Gastroesophageal sphincter (tissue), 3 donors: ENCODE measurements around the gene MED27.

ENCODE experiments used
- EP300 ChIP-seq: sonication (generic); formaldehyde crosslinking; IDR thresholded peaks from one replicate; pipeline ENCODE4 v1.6.1; 2017; ENCODE audit warnings: antibody characterized with exemption, mild to moderate bottlenecking
- POLR2A ChIP-seq, 2 donors: fragments of 450-650 bp; IDR thresholded peaks; one replicate each; pipeline ENCODE4 v1.6.1; 2017; ENCODE audit warnings: antibody characterized with exemption in 2 of 2, mild to moderate bottlenecking in 2 of 2, moderate library complexity in 1 of 2
- TF ChIP-seq, protein P1 (sequence below), 4 experiments: fragments of 200-600 bp in 2 of 4; fragments of 450-650 bp in 2 of 4; sonication (generic) in 1 of 4; IDR thresholded peaks; one replicate each; pipeline ENCODE4 v1.5.1; 2017 to 2019; ENCODE audit warnings: antibody characterized with exemption in 4 of 4, mild to moderate bottlenecking in 2 of 4, moderate library complexity in 2 of 4

GRCh38 chr9:131960311-131960710 is 119.4 kb downstream of the MED27 start:
- TF ChIP-seq, protein P1, sequence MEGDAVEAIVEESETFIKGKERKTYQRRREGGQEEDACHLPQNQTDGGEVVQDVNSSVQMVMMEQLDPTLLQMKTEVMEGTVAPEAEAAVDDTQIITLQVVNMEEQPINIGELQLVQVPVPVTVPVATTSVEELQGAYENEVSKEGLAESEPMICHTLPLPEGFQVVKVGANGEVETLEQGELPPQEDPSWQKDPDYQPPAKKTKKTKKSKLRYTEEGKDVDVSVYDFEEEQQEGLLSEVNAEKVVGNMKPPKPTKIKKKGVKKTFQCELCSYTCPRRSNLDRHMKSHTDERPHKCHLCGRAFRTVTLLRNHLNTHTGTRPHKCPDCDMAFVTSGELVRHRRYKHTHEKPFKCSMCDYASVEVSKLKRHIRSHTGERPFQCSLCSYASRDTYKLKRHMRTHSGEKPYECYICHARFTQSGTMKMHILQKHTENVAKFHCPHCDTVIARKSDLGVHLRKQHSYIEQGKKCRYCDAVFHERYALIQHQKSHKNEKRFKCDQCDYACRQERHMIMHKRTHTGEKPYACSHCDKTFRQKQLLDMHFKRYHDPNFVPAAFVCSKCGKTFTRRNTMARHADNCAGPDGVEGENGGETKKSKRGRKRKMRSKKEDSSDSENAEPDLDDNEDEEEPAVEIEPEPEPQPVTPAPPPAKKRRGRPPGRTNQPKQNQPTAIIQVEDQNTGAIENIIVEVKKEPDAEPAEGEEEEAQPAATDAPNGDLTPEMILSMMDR (IDR thresholded peaks at IDR 0.05): no peak
- TF ChIP-seq POLR2A (IDR thresholded peaks at IDR 0.05): no peak
- no peak for TF ChIP-seq EP300
